ENCODE data around the gene TOX3. TPM values are rescaled to one million over a fixed set of nuclear protein-coding genes. Genes with fewer than 3 reads are reported as not detected.

TOX3 gene
- total RNA-seq, 1 donor from 2014 or later, result under 0.01 TPM

DNA sequence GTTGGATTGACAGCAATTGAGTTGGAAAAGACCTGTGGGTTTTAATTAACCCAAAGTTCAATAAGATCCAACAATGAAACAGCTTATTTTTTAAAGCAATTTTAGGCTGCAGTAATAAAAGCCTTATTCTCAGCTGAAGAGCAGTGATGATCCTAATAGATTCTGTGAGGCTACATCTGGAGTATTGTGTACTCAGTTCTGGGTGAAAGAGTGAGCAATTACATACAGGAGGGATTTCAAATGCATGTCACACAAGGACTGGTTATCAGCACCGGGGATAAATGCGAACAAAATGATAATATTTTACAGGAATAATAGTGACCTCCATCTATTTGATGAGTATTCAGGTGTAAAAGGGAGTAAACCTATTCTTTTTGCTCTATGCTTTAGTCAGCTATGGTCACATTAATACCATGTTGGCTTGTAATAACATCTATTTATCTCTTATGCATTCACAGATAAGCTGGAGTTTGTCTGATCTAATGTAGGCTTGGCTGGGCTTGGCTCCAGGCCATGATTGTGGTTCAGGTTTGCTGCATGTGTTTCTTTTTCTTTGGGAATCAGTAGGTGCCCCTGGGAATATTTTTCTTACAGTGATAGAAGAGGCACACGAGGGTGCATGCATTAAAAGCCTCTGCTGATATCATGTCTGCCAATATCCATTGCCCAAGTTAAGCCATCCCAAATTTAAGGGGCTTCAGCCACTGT, 22.2 kb upstream of the TOX3 start:
- no peak for DNase-seq (ENCODE audit: low read depth)
- FAIRE-seq, result no peak
- Histone ChIP-seq H3K36me3 (ENCODE audit: control insufficient read depth, insufficient read depth, low read length) (no peaks in the 10 kb centered on the region), H3K4me3 (ENCODE audit: low read depth, low read length) (no peak overlapping the region), H3K27me3 (ENCODE audit: control insufficient read depth, insufficient read depth, low read length) (no peaks in the 10 kb centered on the region)
- TF ChIP-seq, protein P1, sequence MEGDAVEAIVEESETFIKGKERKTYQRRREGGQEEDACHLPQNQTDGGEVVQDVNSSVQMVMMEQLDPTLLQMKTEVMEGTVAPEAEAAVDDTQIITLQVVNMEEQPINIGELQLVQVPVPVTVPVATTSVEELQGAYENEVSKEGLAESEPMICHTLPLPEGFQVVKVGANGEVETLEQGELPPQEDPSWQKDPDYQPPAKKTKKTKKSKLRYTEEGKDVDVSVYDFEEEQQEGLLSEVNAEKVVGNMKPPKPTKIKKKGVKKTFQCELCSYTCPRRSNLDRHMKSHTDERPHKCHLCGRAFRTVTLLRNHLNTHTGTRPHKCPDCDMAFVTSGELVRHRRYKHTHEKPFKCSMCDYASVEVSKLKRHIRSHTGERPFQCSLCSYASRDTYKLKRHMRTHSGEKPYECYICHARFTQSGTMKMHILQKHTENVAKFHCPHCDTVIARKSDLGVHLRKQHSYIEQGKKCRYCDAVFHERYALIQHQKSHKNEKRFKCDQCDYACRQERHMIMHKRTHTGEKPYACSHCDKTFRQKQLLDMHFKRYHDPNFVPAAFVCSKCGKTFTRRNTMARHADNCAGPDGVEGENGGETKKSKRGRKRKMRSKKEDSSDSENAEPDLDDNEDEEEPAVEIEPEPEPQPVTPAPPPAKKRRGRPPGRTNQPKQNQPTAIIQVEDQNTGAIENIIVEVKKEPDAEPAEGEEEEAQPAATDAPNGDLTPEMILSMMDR (IDR thresholded peaks at IDR 0.05; ENCODE audit: insufficient read depth, low read length, severe bottlenecking), result no peak

DNA sequence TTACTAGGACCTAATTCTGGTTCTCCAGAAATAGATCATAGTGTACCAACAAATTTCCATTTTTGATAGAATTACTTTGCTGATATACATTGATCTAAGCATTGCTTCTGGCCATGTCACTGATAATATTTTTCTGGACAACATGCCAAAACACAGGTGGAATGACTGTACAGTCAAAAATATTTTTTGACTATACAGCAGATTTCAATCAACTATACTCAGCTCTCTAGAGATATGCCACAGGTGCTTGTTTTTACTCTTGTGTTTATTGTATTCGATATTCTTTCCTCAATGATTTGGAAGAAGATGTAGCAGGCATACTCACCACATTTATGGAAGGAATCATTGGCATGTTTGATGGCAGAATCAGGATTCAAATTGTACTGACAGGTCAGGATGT, 21.6 kb upstream of the TOX3 start:
- no peak for DNase-seq (ENCODE audit: low read depth)
- no peak overlapping the region for H3K4me3 ChIP-seq (ENCODE audit: low read depth, low read length)
- H3K36me3 ChIP-seq (ENCODE audit: control insufficient read depth, insufficient read depth, low read length), result no peaks in the 10 kb centered on the region
- TF ChIP-seq, protein P1 (IDR thresholded peaks at IDR 0.05; ENCODE audit: insufficient read depth, low read length, severe bottlenecking), result no peak
- FAIRE-seq, result no peak
- H3K27me3 ChIP-seq (ENCODE audit: control insufficient read depth, insufficient read depth, low read length), result no peaks in the 10 kb centered on the region

DNA sequence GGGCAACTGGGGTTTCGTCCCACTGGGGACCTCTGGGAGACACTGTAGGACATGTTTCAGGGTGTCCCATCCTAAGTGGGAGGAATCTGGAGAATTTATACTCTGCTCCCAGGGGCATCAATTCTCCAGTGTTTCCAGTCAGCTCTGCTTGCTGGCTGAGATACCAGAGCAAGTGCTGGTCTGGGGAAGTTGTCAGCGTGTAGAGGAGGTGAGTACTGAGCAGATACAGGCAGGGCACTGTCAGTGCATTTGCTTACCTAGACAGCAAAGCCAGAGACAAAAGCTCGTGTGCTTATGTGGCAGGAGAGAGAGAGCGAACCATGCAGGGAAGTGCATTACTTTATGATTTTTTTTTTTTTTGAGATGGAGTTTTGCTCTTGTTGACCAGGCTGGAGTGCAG, 20.2 kb upstream of the TOX3 start:
- FAIRE-seq (no peak), DNase-seq (ENCODE audit: low read depth) (no peak)
- no peaks in the 10 kb centered on the region for H3K27me3 ChIP-seq (ENCODE audit: control insufficient read depth, insufficient read depth, low read length)
- no peaks in the 10 kb centered on the region for H3K36me3 ChIP-seq (ENCODE audit: control insufficient read depth, insufficient read depth, low read length)
- no peak overlapping the region for H3K4me3 ChIP-seq (ENCODE audit: low read depth, low read length)
- TF ChIP-seq, protein P1 (IDR thresholded peaks at IDR 0.05; ENCODE audit: insufficient read depth, low read length, severe bottlenecking), result no peak

DNA sequence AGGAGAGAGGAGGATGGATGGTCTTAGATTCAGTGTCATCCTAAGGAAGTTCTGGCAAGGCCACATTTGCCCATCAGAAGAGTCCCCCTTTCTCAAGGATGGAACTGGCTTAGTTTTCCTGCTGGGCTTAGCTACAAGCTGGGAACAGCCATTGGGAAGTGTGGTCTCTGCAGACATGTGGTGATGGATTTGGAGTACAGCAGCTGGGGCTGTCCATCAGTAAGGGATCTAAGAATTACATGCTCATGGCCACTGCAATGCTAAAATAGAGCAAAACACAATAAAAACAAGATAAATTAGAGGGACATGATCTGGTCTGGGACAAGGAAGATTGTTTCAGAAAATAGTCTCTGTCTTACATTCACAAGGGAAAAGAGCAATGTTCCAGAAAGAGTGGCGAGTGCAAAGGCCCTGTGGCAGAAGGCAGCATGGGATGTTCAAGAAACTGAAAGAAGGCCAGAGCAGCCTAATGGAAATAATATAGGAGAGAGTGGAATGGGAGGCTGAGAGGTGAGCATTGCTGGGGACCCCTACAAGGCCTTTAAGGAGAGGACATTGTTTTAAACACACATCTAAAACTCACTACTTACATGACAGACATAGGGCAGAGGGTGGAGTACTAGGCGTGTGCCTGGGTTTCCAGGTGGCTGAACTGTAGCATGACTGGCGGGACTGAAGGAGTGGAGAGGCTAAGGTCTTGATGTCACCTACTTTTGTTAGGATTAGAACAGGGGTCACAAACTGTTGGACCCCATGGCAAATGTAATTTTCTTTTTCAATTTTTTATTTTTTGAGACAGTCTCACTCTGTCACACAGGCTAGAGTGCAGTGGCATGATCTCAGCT, 17.0 kb upstream of the TOX3 start:
- no peaks in the 10 kb centered on the region for H3K27me3 ChIP-seq (ENCODE audit: control insufficient read depth, insufficient read depth, low read length)
- no peak for DNase-seq (ENCODE audit: low read depth)
- no peak for FAIRE-seq
- H3K36me3 ChIP-seq (ENCODE audit: control insufficient read depth, insufficient read depth, low read length), result no peaks in the 10 kb centered on the region
- H3K4me3 ChIP-seq (ENCODE audit: low read depth, low read length), result no peak overlapping the region
- TF ChIP-seq, protein P1 (IDR thresholded peaks at IDR 0.05; ENCODE audit: insufficient read depth, low read length, severe bottlenecking), result no peak

DNA sequence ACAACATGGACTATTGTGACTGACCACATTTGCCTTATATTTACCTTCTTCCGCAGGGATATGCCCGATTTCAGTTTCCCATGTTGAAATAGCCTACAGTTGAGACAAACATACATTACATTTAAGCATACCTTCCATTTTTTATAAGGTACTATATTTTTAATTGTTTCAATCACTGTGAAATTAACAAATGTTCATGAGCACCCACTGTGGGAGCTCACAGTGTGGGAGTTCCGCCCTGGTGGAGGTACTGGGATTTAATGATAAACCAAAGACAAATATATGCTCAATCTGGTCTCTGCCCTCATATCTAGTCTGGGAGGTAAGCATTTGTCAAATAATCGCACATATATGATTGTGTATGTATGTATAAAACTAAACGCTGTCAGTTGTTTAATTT, 15.8 kb upstream of the TOX3 start:
- DNase-seq (ENCODE audit: low read depth) (no peak), FAIRE-seq (no peak)
- TF ChIP-seq, protein P1 (IDR thresholded peaks at IDR 0.05; ENCODE audit: insufficient read depth, low read length, severe bottlenecking), result no peak
- Histone ChIP-seq H3K36me3 (ENCODE audit: control insufficient read depth, insufficient read depth, low read length) (no peaks in the 10 kb centered on the region), H3K4me3 (ENCODE audit: low read depth, low read length) (no peak overlapping the region), H3K27me3 (ENCODE audit: control insufficient read depth, insufficient read depth, low read length) (no peaks in the 10 kb centered on the region)
